A549 treated with Hydrocortisone at 1 μM for 4 hours (cell line): Measurements from ENCODE around the gene CLIP4. TPM values are rescaled to one million over a fixed set of nuclear protein-coding genes. Genes with fewer than 3 reads are reported as not detected.

Experiments
- total RNA-seq: library from RNA; stranded (reverse); fragments of 200-300 nt; extraction: Qiagen RNA extraction; gene quantifications from 5 replicates; pipeline ENCODE4 v1.2.3, GENCODE V29; 2022

CLIP4 gene, protein sequence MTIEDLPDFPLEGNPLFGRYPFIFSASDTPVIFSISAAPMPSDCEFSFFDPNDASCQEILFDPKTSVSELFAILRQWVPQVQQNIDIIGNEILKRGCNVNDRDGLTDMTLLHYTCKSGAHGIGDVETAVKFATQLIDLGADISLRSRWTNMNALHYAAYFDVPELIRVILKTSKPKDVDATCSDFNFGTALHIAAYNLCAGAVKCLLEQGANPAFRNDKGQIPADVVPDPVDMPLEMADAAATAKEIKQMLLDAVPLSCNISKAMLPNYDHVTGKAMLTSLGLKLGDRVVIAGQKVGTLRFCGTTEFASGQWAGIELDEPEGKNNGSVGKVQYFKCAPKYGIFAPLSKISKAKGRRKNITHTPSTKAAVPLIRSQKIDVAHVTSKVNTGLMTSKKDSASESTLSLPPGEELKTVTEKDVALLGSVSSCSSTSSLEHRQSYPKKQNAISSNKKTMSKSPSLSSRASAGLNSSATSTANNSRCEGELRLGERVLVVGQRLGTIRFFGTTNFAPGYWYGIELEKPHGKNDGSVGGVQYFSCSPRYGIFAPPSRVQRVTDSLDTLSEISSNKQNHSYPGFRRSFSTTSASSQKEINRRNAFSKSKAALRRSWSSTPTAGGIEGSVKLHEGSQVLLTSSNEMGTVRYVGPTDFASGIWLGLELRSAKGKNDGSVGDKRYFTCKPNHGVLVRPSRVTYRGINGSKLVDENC
- total RNA-seq: 19.6 to 24.9 TPM (median 22.7 TPM) in 5 replicates

DNA sequence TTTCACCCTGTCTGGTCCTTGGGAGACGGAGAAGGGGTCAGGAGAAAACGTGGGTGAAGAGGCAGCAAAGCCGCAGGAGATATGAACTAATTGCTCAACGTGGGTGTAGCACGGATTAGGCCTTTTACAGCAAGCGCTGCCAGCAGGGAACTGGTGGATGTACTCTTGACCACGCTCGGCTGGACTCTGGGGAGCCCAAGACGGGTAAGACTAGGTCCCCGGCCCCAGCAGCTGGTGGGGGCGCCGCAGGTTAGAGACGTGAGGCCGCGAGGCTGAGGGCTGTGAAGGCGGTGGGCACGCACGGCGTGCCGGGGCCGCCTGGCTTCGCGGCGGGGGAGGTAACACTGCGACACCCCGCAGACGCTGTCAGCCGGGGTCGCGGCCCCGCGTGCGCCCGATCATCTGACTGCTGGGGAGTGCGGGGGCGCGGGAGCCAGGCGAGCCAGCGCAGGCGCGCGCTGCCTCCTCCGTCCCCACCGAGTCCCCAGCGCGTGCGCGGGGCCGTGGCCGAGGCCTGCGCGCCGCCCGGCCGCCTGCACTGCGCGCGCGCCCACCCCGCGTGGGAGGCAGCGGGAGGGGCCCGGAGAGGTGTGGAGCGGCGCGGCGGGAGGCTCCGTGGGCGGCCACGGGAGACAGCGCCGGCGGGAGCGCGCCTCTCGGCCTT lies at the start of gene CLIP4:
TSS of gene CLIP4 (plus strand) at position 470 of the 664 bp plus-strand sequence. CDS start 5,974 bp downstream, outside the sequence.

DNA sequence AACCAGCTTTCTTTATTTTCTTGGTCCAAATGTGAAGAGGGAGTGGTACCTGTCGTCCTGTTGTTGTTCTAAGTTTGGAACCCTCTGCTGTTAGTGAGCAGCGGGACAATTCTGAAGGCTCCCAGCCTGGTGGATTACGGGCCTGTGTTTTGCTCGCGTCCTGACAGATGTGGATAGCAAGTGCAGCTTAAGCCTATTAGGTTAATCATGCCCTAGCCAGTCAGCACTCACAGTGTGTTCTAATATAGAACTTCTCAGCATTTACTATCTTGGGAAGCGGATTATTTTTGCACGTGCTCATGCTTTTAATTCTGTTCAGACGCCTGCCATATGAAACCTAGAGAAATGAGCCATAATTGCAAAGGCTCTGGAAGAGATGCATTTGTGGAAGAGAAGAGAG lies 40.8 kb upstream of the CLIP4 start, which contains the start of gene PCARE:
TSS of gene PCARE (minus strand) at position 113 of the 400 bp plus-strand sequence. CDS start 262 bp downstream, outside the sequence.

Other genes starting within 250 kb of the CLIP4 start
- gene TRMT61B, start 245.1 kb upstream of the CLIP4 start, total RNA-seq: 14.8 to 18.3 TPM (median 16.1 TPM) in 5 replicates
- 83.8 to 111 TPM (median 89.9 TPM) in 5 replicates for gene WDR43, start 220.7 kb upstream of the CLIP4 start, total RNA-seq
- 0.09 to 0.24 TPM (median 0.14 TPM) in 5 replicates for gene TOGARAM2, start 134.1 kb upstream of the CLIP4 start, total RNA-seq
- not detected in 5 replicates for gene PCARE, start 40.9 kb upstream of the CLIP4 start, total RNA-seq